ENCODE measurements around the gene TBL1XR1. TPM values are rescaled to one million over a fixed set of nuclear protein-coding genes. Genes with fewer than 3 reads are reported as not detected.

Gene TBL1XR1
- total RNA-seq, result 164 TPM
- long read RNA-seq, full-length matches to known transcripts, result 28 of 67 reads
- long read RNA-seq, partial matches to known transcripts, result 9 of 67 reads
- long read RNA-seq, other reads (novel, unspliced or antisense), result 30 of 67 reads

DNA sequence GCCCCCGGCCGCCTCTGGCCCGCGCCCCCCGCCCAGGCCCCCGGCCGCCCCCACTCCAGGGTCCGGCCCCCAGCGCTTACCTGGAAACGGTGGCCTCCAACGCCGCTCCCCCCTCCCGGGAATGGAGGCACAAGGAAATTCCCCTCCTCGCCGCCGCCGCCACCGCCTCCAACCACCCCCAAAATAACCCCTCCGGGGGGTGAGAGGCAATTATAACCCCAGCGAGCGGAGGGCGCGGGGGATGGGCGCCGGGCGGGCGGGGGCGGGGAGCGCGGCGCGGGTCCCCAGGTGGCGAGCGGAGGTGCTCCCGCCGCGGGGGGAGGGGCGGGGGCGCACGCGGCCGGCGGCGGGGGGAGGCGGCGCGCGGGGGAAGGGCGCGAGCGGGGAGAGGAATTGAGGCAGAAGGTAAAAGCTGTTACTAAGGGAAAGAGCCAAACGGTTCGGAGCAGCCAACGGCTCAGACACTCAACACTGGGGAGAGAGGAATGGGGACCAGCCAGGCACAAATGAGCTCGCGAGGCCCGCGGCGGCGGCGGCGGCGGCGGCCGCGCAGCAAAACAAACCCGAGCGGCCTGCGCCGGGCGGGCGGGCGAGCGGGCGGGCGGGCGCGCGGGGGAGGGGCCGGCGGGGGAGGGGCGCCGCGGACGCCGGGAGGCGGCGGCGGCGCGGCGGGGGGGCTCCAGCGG lies at the start of gene TBL1XR1:
Gene TBL1XR1, minus strand, starts transcription at position 442 of the 686 bp plus-strand sequence. CDS start 132,505 bp downstream, outside the sequence.
- intact Hi-C loops (cut with DNase I), result loop anchor here (1.0 to 10.0 kb wide), 11 partner anchors 95 to 1185 kb away; no protein-coding TSS in a partner anchor
- peak; percentile 96 for DNase-seq (ENCODE audit: low spot score)

DNA sequence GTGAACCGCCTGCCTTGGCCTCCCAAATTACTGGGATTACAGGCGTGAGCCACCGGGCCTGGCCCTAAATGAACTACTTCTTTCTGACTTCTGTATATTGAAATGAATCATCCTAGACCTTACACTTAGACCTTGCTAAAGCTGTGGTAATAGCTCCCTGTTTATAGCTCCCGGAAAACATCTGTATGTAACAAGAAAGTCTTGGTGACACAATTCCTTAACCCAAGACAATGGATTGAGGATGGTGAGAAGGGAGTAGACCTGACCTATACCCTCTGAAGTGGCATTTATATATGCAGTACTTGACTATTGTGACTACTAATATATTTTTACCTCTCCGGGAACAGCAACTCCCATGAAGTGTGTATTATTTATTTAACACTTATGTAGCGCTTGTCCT lies 48.0 kb upstream of the TBL1XR1 start:
- intact Hi-C loops (cut with DNase I), result no loop called here
- DNase-seq (ENCODE audit: low spot score), result no peak

- DNase-seq (ENCODE audit: low spot score), result no peak
- intact Hi-C loops (cut with DNase I), result no loop called here
These were observed 47.3 kb upstream of the TBL1XR1 start for GRCh38 chr3:177244606-177245005.

DNA sequence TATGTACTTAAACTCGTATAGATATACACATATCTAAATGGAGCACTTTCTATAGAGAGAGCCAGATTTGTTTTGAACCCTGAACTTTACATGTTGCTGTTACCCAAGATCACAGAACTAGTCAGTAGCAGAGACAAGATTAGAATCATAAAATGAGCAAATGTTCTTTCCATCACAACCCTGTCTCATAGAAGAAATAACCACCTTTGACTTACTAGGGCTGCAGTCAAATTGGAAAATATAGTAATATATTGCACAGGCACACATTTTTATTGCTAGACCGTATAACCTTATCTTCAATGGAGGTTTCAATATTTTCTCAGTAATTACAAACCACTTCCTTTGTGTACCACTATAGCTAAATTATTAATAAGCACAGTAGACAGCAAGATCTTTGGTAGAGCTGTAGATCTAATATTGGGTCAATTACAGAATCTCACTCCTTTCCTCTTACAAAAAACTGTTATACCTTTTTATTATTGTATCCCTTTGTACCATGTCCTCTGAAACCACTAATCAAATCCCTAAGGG lies 41.5 kb upstream of the TBL1XR1 start:
- no peak for DNase-seq (ENCODE audit: low spot score)
- intact Hi-C loops (cut with DNase I), result no loop called here

- no peak for DNase-seq (ENCODE audit: low spot score)
- intact Hi-C loops (cut with DNase I), result no loop called here
These were observed 39.9 kb upstream of the TBL1XR1 start for GRCh38 chr3:177237206-177237605.

DNA sequence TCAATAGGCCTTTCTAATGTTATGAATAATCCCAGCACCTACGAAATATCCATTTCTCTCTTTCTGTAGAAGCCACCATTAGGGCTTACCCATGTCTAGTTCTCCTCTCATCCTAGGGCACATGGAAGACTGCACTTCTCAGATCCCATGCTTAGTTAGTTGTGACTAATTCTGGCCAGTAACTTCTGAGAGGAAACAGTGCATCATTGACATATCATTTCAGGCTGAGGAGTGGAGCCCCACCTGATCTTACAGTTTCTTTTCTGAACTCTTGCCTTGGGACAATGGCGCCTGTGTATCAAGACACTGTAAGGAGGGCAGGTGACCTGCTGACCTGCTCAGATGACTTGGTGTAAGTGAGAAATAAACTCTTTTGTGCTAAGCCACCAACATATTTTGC lies 39.4 kb upstream of the TBL1XR1 start:
- DNase-seq (ENCODE audit: low spot score), result no peak
- intact Hi-C loops (cut with DNase I), result no loop called here

GRCh38 chr3:177234121-177234520 lies 36.8 kb upstream of the TBL1XR1 start:
- intact Hi-C loops (cut with DNase I), result no loop called here

DNA sequence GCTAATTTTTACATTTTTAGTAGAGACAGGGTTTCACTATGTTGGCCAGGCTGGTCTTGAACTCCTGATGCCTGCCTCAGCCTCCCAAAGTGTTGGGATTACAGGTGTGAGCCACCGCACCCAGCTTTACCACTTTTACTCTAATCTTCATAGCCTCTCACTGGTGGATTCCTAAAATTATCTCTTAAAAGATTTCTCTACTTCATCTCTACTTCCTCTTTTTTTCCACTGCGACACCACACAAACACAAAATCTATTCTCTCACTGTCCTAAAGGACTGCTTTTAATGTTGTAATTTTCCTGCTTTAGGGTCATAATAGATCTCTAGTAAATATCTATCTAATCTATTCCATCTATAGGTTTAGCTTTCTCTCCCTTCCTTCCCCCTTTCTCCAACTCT lies 34.0 kb upstream of the TBL1XR1 start:
- intact Hi-C loops (cut with DNase I), result no loop called here
- DNase-seq (ENCODE audit: low spot score), result no peak

More at GRCh38 chr3:177234121-177234520, 36.8 kb upstream of the TBL1XR1 start:
- no peak for DNase-seq (ENCODE audit: low spot score)

DNA sequence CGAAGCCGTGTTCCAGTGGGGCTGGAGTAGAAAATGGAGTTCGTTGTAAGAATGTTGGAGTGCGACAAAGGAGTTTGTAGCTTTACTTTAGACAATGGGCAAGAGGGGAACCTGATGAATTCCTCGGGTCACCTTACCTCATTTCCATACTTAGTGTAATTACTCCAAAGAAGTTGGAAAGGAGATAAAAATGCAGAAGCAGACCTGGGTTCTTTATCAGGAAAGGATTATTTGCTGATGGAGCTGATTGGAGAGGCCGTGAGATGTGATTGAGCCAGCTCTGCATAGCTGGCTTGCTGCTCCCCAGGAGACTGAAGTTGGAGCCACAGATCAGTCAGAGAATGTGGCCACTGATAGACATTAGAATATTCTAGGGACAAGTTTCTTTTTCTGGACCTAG lies 33.4 kb upstream of the TBL1XR1 start:
- intact Hi-C loops (cut with DNase I), result no loop called here
- DNase-seq (ENCODE audit: low spot score), result no peak

- intact Hi-C loops (cut with DNase I), result no loop called here
- DNase-seq (ENCODE audit: low spot score), result no peak
These were observed 32.5 kb upstream of the TBL1XR1 start for GRCh38 chr3:177229791-177230190.

- intact Hi-C loops (cut with DNase I), result no loop called here
- no peak for DNase-seq (ENCODE audit: low spot score)
These were observed 31.4 kb upstream of the TBL1XR1 start for GRCh38 chr3:177228601-177229190.

- intact Hi-C loops (cut with DNase I), result no loop called here
- no peak for DNase-seq (ENCODE audit: low spot score)
These were observed 27.1 kb upstream of the TBL1XR1 start for GRCh38 chr3:177224414-177224813.

GRCh38 chr3:177221744-177222143 lies 24.5 kb upstream of the TBL1XR1 start:
- no peak for DNase-seq (ENCODE audit: low spot score)
- intact Hi-C loops (cut with DNase I), result no loop called here

DNA sequence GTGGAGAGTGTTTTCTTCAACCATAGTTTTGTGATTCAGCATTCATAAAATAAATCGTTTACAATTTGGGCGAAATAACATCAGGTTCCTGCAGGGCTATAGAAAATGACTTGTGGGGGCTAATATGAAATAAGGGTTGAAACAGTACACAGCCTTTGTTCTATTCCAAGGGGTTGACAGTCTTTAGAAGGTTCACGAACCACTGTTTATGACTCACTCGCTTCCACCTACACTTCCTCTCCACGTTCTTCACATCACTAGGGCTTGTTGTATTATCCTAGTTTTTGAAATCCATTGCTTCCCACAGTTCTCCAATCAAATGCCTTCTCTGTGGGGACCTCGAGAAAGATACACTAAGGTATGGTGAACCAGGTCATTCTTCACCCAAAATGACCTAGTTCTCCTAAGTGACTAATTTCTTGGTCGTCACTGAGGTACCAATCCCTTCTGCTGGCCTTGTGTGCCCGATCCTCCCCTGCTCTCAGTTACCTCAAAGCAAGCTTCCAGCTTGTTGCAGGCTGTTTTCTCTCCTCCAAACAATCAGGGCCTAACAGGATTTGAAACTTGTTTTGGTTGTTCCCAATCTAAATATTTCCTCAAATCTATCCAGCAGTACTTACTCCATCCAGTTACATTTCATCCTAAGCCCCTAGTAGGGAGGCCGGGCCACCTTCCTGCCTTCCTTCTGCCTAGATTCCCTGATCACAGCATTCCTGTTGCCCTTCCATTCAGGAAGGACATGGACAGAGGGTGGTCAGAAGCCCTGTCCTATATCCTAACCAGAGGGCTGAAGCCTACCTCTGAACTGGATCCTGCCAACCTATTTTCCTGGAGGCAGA lies 23.1 kb upstream of the TBL1XR1 start:
- intact Hi-C loops (cut with DNase I), result no loop called here
- no peak for DNase-seq (ENCODE audit: low spot score)

- DNase-seq (ENCODE audit: low spot score), result no peak
- intact Hi-C loops (cut with DNase I), result no loop called here
These were observed 16.7 kb upstream of the TBL1XR1 start for GRCh38 chr3:177213801-177214535.

GRCh38 chr3:177212756-177213155 lies 15.5 kb upstream of the TBL1XR1 start:
- intact Hi-C loops (cut with DNase I), result no loop called here
- DNase-seq (ENCODE audit: low spot score), result no peak

DNA sequence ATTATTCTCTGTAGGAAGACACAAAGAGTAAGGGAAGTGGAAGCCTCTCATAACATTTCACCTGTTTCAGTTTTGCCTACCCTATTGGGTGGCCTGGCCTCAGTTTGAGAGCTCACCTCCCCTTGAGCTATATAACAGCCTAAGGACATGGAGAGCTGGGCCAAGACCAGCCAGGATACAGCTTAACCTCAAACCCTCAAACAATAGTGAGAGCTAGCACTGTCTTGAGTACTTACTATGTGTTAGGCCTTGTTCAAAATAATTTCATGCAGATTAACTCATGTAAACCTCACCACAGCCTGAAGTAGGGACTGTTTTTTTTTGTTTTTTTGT lies 15.0 kb upstream of the TBL1XR1 start:
- intact Hi-C loops (cut with DNase I), result no loop called here
- DNase-seq (ENCODE audit: low spot score), result no peak

DNA sequence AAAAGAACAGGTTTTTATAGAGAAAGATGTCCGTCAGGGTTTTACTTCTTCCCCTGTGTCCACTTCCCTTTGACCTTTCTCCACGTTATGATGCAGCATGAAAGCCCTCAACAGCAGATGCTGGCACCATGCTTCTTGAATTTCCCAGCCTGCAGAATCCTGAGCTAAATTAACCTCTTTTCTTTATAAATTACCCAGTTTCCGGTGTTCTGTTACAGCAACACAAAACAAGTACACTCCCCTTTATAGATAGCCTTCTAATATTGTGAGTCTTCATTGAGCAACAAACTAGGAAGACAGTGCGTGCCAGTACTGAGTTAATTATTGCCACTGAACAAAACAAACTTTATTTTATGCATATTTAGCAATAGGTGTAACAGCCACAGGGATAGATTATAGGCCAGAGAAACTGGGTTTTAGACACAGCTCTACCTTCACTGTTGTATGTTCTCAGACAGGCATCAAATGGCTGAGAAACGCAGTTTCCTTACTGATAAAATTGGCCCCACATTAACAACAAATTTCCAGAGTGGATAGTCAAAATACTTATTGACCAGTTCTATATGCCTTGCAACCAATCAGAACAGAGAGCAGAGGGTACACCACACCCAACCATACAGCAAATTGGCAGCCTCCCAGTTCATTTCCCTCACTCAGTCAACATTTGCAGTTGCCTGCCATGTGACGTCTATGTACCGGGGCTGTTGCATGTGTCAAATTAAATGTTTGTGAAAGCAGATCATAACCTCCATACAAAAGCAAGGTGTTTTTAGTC lies 14.4 kb upstream of the TBL1XR1 start:
- no peak for DNase-seq (ENCODE audit: low spot score)
- intact Hi-C loops (cut with DNase I), result no loop called here

All from cardiac septum (tissue), 1 donor.